Prostate gland (tissue), 2 donors: ENCODE results near the gene WIF1.

Experiments used
- CTCF ChIP-seq, 4 experiments: fragments of 200-600 bp in 2 of 4; fragments of 450-650 bp in 2 of 4; sonication (generic) in 2 of 4; IDR thresholded peaks; 1 replicate in 3 of 4; 2 replicates in 1 of 4; pipeline ENCODE4 v1.5.1; 2016 to 2019; ENCODE audit warnings: antibody characterized with exemption in 4 of 4, mild to moderate bottlenecking in 2 of 4, moderate library complexity in 2 of 4
- POLR2A ChIP-seq: fragments of 450-650 bp; IDR thresholded peaks from one replicate; pipeline ENCODE4 v1.6.1; 2016; ENCODE audit warnings: antibody characterized with exemption, mild to moderate bottlenecking

GRCh38 chr12:65164244-65164643 is 43.1 kb upstream of the WIF1 start:
- no peak for TF ChIP-seq CTCF (IDR thresholded peaks at IDR 0.05)
- no peak for TF ChIP-seq POLR2A
